K562 (cell line): Measurements from ENCODE around the gene ATP8B4. TPM values are rescaled to one million over a fixed set of nuclear protein-coding genes. Genes with fewer than 3 reads are reported as not detected.

Experiments
- ZNF12 ChIP-seq: sonication (generic); formaldehyde crosslinking; IDR thresholded peaks from 2 replicates; pipeline ENCODE4 v1.4.0; 2020; ENCODE audit warnings: mild to moderate bottlenecking, missing genetic modification reagents
- ZNF174 ChIP-seq: fragments of 250-450 bp; sonication (Bioruptor Pico); IDR thresholded peaks from 2 replicates; pipeline ENCODE4 v1.4.0; 2020; ENCODE audit warnings: mild to moderate bottlenecking
- polyA plus RNA-seq, 8 experiments: library from polyadenylated mRNA; depleted of rRNA in 4 of 8; stranded (reverse) in 5 of 8; unstranded in 3 of 8; fragments of >200 nt; fragmentation: Nextera tagmentation in 2 of 8; fragmentation: Illumina TruSeq in 1 of 8; extraction: Ambion mirVana in 2 of 8; extraction: Trizol in 1 of 8; gene quantifications; 2 replicates each; pipeline versions ENCODE4 v1.2.1 to v1.2.3, GENCODE V29; 2011 to 2014; ENCODE audit warnings: inconsistent platforms in 1 of 8, missing spikeins in 1 of 8
- total RNA-seq, 7 experiments: library from RNA; depleted of rRNA in 6 of 7; stranded (reverse); fragments of >200 nt in 6 of 7; fragmentation: Illumina TruSeq in 2 of 7; extraction: Trizol in 2 of 7; gene quantifications; 2 replicates each; pipeline versions ENCODE4 v1.2.1 to v1.2.3, GENCODE V29; 2011 to 2021; ENCODE audit warnings: low replicate concordance in 1 of 7
- TF ChIP-seq, protein P1 (sequence below), 2 experiments: fragments of 450-650 bp; IDR thresholded peaks; 2 replicates each; pipeline ENCODE4 v1.6.1; 2016; ENCODE audit warnings: mild to moderate bottlenecking in 2 of 2, borderline replicate concordance in 1 of 2, low read depth in 1 of 2, moderate library complexity in 1 of 2

The ATP8B4 gene
- total and polyA plus RNA-seq, 9 of the 15 experiments (the other 6 are each of a cell fraction or from before 2014, with no cell fraction given): 0.14 to 2.5 (median 0.44) TPM

DNA sequence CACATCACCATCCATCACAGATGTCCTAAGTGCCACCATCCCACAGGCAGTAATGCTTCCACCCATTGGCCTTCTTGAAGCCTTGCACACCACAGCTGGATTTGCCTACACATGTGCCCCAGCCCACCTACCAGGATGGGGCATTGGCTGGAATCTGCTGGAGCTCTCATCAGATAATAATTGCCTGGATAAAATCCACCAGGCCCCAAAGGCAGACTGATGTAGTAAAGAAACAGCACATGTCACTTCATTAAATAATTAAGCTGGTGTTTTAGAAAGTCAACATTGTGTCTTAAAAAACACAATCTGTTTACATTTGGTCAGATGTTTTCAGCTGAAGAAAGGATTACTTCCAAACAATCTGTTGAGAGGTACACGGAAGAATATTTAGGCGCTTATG, 229.5 kb downstream of the ATP8B4 start (continued):
- TF ChIP-seq, protein P1, sequence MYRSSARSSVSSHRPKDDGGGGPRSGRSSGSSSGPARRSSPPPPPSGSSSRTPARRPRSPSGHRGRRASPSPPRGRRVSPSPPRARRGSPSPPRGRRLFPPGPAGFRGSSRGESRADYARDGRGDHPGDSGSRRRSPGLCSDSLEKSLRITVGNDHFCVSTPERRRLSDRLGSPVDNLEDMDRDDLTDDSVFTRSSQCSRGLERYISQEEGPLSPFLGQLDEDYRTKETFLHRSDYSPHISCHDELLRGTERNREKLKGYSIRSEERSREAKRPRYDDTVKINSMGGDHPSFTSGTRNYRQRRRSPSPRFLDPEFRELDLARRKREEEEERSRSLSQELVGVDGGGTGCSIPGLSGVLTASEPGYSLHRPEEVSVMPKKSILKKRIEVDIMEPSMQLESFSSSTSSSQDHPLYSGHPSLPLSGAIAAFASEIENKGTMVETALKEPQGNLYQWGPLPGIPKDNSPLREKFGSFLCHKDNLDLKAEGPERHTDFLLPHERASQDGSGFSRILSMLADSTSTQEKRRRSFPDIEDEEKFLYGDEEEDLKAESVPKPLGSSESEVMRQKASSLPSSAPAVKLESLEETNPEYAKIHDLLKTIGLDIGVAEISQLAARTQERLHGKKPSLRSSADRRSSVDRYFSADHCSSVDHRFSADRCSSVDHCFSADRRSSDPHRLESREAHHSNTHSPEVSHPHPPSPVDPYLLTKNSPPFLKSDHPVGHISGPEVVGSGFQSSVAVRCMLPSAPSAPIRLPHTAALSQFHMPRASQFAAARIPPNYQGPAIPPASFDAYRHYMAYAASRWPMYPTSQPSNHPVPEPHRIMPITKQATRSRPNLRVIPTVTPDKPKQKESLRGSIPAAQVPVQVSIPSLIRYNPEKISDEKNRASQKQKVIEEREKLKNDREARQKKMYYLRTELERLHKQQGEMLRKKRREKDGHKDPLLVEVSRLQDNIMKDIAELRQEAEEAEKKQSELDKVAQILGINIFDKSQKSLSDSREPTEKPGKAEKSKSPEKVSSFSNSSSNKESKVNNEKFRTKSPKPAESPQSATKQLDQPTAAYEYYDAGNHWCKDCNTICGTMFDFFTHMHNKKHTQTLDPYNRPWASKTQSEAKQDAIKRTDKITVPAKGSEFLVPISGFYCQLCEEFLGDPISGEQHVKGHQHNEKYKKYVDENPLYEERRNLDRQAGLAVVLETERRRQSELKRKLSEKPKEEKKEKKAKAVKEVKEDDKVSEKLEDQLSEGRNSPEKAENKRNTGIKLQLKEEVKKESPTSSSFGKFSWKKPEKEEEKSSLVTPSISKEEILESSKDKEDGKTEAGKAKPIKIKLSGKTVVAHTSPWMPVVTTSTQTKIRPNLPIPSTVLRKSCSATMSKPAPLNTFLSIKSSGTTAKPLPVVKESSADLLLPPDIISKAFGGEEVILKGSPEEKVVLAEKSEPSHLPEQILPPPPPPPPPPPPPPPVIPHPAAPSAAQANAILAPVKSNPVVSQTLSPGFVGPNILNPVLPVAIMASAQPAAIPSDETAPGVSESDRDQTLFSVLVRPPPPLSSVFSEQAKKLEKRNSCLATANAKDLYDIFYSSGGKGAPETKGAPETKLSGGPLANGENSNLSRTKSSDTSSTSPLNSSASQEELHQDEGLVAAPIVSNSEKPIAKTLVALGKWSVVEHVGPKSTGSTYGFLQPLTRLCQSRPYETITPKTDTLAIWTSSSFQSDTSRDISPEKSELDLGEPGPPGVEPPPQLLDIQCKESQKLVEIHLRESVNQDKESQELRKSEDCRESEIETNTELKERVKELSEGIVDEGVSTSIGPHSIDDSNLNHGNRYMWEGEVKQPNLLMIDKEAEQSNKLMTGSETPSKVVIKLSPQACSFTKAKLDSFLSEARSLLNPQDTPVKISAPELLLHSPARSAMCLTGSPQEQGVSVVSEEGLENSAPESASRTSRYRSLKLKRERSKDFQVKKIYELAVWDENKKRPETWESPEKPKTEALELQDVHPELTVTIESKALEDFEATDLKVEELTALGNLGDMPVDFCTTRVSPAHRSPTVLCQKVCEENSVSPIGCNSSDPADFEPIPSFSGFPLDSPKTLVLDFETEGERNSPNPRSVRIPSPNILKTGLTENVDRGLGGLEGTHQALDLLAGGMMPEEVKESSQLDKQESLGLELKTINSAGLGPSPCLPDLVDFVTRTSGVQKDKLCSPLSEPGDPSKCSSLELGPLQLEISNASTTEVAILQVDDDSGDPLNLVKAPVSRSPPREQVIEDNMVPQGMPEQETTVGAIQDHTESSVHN (IDR thresholded peaks at IDR 0.05; ENCODE audit: borderline replicate concordance in 1 of 2, low read depth in 1 of 2): no peak
- TF ChIP-seq ZNF12 (CRISPR knock-in tag): no peak
- no peak for TF ChIP-seq ZNF174
